Calu3 (cell line): ENCODE data around the gene CSRNP3. TPM values are rescaled to one million over a fixed set of nuclear protein-coding genes. Genes with fewer than 3 reads are reported as not detected.

Source experiments
- BruUV-seq: library from RNA; stranded (reverse); fragments of 400-500 nt; replicated peaks from 2 replicates; lab custom pipeline; 2021; lab: Mats Ljungman, UMichigan
- CTCF ChIA-PET: fragments of 300-600 bp; sonication (Branson Sonifier 250); formaldehyde crosslinking; loops from one replicate; lab custom pipeline; 2022; ENCODE audit warnings: antibody characterized with exemption; lab: Charles Lee
- DNase-seq: peaks from one replicate; pipeline ENCODE4 v3.0.0; 2022
- H3K27ac Mint-ChIP-seq: one replicate; pipeline ENCODE4 v1.8.0; 2022; ENCODE audit warnings: mixed read lengths; ENCODE audit not compliant: unreplicated experiment
- H3K27me3 Mint-ChIP-seq: one replicate; pipeline ENCODE4 v1.8.0; 2022; ENCODE audit warnings: mixed read lengths; ENCODE audit not compliant: unreplicated experiment
- H3K36me3 Mint-ChIP-seq: one replicate; pipeline ENCODE4 v1.8.0; 2022; ENCODE audit warnings: mild to moderate bottlenecking, moderate library complexity, mixed read lengths; ENCODE audit not compliant: insufficient read depth, unreplicated experiment
- H3K4me1 Mint-ChIP-seq: one replicate; pipeline ENCODE4 v1.8.0; 2022; ENCODE audit warnings: mild to moderate bottlenecking, low read depth, mixed read lengths; ENCODE audit not compliant: unreplicated experiment
- H3K4me3 Mint-ChIP-seq: one replicate; pipeline ENCODE4 v1.8.0; 2022; ENCODE audit warnings: mild to moderate bottlenecking, low read depth, moderate library complexity, mixed read lengths; ENCODE audit not compliant: unreplicated experiment
- H3K9me3 Mint-ChIP-seq: one replicate; pipeline ENCODE4 v1.8.0; 2022; ENCODE audit warnings: low read depth, mixed read lengths; ENCODE audit not compliant: unreplicated experiment
- CTCF ChIP-seq: fragments of 200-600 bp; IDR thresholded peaks from one replicate; pipeline ENCODE4 v1.8.0; 2022; ENCODE audit warnings: antibody characterized with exemption; ENCODE audit not compliant: unreplicated experiment
- intact Hi-C: fragments of 100-400 bp; cut with micrococcal nuclease; formaldehyde crosslinking; loops from one replicate; pipeline ENCODE4 v1.10.0; 2022; ENCODE audit not compliant: unreplicated experiment
- total RNA-seq: library from RNA; stranded (reverse); gene quantifications from 2 replicates; pipeline ENCODE4 v1.2.3, GENCODE V29; 2022

The CSRNP3 gene
- total RNA-seq, 1 experiment from 2014 or later = 1.8 TPM

DNA sequence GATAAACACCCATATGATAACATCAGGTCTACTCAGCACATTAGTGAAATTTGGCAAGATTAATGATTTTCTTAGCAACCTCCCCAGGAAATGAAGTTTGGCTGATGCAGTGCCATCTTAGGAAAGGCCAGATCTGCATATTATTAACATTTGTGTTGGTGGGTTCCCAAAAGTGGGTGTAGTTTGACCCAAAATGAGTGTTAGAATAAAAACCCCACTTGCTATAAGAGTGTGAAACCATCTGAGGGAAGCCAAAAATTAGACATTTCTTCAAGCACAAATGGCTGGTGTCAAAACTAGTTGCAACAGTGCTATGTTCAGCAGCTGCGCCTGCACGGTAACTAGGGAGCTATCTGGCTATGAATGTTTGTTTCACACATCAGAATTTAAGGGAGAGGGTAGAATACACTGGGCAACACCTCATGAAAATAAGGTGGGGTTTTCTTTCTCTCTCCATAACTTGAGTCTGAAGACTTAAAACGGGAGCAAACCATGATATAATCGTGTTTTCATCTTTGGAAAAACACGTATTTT, 15.9 kb upstream of the CSRNP3 start:
- no peaks in the 10 kb centered on the region for H3K9me3 Mint-ChIP-seq
- no peaks in the 10 kb centered on the region for H3K27me3 Mint-ChIP-seq
- no peak for TF ChIP-seq CTCF
- no peak for DNase-seq
- intact Hi-C loops = no loop called here
- BruUV-seq = no TSS peak
- H3K27ac Mint-ChIP-seq = no peak overlapping the region
- CTCF ChIA-PET = no interaction called here
- no peak overlapping the region for H3K4me3 Mint-ChIP-seq
- H3K4me1 Mint-ChIP-seq = no peaks in the 10 kb centered on the region
- H3K36me3 Mint-ChIP-seq = no peaks in the 10 kb centered on the region

DNA sequence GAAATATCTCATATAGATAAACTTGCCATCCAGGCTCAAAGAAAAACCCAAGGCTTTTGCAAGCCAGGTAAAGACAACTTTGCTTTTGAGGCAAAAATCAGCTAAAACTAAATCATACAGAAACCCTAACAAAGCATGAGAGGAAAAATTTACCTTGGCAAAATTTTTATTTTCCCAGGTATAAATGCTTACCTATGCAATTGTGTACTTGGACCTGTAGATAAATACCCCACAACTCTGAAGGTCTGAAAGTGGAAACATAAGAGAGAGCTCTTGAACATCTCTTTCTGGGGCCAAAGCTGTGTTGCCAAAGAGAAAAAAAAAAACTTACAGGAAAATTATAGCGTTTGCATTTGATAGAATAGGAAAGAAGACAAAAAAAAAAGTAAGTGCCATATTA, 14.6 kb upstream of the CSRNP3 start:
- intact Hi-C loops = no loop called here
- H3K9me3 Mint-ChIP-seq = no peaks in the 10 kb centered on the region
- no peak for TF ChIP-seq CTCF

DNA sequence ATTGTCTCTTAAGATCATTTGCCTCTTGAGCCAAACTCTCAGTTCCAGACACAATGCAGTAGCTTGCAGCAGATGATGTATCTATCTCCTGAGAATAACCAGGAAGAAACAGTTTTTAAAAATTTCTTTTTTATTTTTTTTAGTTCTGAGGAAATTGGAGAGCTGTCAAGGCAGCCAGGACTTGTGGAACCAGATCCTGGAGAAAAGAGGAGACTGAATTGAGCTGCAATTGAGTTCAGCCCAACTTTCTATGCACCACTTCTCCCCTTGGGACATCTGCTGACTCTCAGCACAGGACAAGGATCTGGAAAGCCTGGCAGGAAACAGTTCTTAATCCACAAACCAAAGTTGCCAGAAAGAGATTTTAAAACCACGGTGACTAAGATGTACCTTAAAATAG, 13.5 kb upstream of the CSRNP3 start:
- Mint-ChIP-seq H3K27me3 (no peaks in the 10 kb centered on the region), H3K4me3 (no peak overlapping the region), H3K27ac (no peak overlapping the region), H3K36me3 (no peaks in the 10 kb centered on the region), H3K9me3 (no peaks in the 10 kb centered on the region), H3K4me1 (no peaks in the 10 kb centered on the region)
- no TSS peak for BruUV-seq
- CTCF ChIA-PET = no interaction called here
- TF ChIP-seq CTCF = no peak
- intact Hi-C loops = no loop called here
- no peak for DNase-seq

More for the DNA sequence above, 14.6 kb upstream of the CSRNP3 start:
- no peak for DNase-seq
- BruUV-seq = no TSS peak
- H3K27me3 Mint-ChIP-seq = no peaks in the 10 kb centered on the region
- no peaks in the 10 kb centered on the region for H3K36me3 Mint-ChIP-seq
- no peak overlapping the region for H3K4me3 Mint-ChIP-seq
- no peak overlapping the region for H3K27ac Mint-ChIP-seq
- CTCF ChIA-PET = no interaction called here
- H3K4me1 Mint-ChIP-seq = no peaks in the 10 kb centered on the region

GRCh38 chr2:165462443-165462842, 7.1 kb upstream of the CSRNP3 start:
- CTCF ChIA-PET = no interaction called here
- Mint-ChIP-seq H3K27ac (no peak overlapping the region), H3K36me3 (no peaks in the 10 kb centered on the region), H3K27me3 (no peaks in the 10 kb centered on the region), H3K9me3 (no peaks in the 10 kb centered on the region), H3K4me1 (no peaks in the 10 kb centered on the region), H3K4me3 (no peak overlapping the region)
- TF ChIP-seq CTCF = no peak
- BruUV-seq = no TSS peak
- intact Hi-C loops = no loop called here
- DNase-seq = no peak
